Left lobe of liver (tissue), 2 donors: ENCODE data around the gene VPS41. TPM values are rescaled to one million over a fixed set of nuclear protein-coding genes. Genes with fewer than 3 reads are reported as not detected.

Source experiments
- ATAC-seq: fragments of 200-7000 bp; cut with Tn5 transposase; one replicate; pipeline ENCODE4 v1.9.1; 2020; ENCODE audit warnings: mild to moderate bottlenecking, moderate library complexity
- DNase-seq: peaks from one replicate; pipeline ENCODE4 v3.0.0-alpha.2; 2020; ENCODE audit warnings: low spot score
- total RNA-seq: library from RNA; stranded (reverse); gene quantifications from one replicate; pipeline ENCODE4 v1.2.1, GENCODE V29; 2021
- donor health status: DM: no; HTN: no; CAD: no; lungs with moderate emphysema.
- donor health status: DM: no; HTN: yes; CAD: no.

VPS41 gene
- total RNA-seq, 1 donor from 2014 or later: 33.9 TPM

DNA sequence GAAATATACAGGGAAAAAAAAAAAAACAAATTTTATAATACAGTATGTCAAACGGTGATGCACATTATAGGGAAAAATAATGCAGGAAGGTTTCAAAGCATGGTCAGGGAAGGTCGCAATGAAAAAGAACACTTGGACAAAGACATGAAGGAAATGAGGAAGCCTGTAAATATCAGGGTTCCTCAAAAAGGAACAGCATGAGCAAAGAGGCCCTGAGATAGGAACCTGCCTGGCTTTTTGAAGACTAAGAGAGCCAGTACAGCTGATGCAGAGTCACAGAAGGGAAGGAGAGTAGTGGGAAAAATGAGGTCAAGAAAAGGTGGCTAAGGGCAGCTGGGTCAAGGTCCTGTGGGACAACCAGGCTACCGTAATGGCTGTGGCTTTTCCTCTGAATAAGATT, 1.9 kb downstream of the VPS41 start:
- DNase-seq (no peak), ATAC-seq (no peak)

DNA sequence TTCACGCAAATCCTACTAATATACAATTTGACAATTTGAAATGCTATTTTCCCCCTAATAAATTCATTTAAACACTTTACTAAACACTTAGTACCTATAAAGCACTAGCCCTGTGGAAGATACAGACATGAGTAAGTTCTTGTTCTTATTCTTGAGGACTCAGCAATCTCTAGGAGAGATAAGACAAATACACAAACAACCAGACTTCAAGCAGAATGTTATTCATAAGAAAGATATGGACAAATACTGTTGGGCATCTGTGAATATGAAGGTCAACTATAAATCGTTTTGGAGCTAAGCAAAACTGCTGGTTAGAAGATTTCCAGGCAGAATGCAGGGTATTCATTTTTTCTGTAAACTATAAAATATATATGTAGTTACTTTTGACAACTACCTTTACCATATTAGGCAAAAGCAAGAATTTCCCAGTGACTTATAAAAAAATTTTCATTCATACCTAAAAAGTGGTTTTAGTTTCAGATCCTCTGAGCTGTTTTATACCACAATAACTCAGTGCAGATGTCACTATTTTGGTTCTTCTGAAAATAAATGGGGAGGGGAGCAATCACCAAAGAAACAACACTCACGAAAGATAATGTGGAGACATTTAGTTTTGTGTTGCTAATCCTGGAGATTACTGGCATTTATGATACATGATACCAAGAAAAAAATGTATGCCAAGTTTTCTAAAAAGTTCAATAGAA, 3.8 kb downstream of the VPS41 start:
- no peak for DNase-seq
- no peak for ATAC-seq

DNA sequence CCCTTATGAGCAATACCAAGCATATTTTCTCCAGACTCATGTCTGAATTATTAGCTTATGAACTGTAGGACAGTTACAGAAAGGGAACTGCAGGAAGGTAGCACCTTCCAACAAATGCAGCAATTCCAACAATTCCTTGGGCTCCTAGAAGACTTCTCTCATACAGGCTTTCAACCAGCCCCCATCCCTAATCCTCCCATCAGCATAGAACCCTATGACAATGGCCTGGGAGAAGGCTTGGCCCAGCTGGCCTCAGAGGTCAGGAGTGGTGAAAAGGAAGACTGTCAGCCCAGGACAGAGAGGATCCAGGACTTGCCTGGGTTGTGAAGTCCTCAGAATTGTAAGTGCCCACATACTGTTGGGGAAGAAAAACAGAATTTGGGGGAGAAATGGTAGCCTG, 5.9 kb downstream of the VPS41 start:
- DNase-seq: no peak
- ATAC-seq: no peak

DNA sequence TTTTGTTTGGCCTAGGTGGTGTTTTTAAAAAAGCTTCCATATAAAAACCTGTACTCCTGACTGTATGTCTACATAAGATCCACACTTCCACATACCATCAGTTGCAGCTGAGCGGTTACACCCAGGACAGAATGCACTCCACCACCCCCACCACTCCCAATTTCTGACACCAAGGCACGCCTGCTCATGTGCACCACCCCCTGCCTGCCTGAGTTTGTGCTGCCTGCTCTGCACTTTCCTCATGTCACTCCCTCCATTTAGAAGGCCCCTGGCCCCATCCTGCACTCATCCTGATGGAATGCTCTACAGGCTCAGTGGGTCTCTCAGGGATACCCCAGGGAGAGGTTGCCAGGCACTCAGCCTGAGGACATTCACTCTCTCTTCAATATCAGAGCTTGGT, 6.5 kb downstream of the VPS41 start:
- DNase-seq (no peak), ATAC-seq (no peak)

DNA sequence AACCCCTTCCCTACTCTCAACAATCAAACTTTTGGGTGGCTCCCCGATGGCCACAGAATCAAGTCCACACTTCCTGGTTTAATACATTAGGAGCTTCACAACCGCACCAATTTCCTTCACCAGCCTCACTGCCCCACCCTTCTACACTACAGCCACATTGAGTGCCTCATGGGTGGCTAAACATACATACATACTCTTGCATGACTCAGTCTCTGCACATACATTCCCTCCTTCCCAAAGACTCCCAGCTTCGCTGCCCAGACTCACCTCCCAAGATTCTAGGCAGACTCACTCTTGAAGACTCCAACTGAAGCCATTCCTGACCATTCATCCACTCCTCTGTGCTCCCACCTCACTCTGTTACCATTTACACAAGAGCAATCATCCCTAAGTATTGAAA, 15.9 kb downstream of the VPS41 start:
- DNase-seq (no peak), ATAC-seq (no peak)

DNA sequence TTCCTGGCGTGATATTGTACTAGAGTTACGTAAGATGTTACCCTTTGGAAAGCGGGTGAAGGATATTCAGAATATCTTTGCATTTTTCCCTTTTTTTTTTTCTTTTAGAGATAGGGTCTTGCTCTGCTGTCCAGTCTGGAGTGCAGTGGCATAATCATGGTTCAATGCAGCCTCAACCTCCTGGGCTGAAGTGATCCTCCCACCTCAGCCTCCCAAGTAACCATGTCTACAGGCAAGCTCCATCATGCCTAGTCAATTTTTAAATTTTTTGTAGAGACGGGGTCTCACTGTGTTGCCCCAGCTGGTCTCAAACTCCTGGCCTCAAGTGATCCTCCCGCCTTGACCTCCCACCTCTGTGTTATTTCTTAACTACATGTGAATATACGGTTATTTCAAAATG, 18.4 kb downstream of the VPS41 start:
- DNase-seq (no peak), ATAC-seq (no peak)

DNA sequence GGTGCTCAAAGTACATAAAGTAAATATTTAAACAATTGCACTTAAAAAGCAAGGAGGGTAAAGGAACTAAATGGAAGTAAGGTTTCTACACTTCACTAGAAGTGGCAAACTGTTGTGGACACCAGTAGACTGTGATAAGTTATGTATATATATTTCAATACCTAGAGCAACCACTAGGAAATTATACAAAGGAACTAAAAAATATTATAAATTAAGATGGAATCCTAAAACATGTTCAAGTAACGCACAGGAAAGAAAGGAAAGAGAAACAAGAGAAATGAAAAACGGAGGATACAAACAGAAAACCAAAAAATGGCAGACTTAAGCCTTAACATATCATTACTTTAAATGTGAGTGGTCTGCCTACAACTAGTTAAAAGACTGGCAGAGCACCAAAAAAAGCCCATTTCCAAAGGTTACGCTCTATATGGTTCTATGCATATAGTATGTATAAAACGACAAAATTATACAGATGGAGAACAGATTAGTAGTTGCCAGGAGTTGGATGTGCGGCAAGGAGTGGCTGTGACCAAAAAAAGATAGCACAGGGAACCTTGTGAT, 19.0 kb downstream of the VPS41 start:
- ATAC-seq (peak; percentile 13), DNase-seq (no peak)

DNA sequence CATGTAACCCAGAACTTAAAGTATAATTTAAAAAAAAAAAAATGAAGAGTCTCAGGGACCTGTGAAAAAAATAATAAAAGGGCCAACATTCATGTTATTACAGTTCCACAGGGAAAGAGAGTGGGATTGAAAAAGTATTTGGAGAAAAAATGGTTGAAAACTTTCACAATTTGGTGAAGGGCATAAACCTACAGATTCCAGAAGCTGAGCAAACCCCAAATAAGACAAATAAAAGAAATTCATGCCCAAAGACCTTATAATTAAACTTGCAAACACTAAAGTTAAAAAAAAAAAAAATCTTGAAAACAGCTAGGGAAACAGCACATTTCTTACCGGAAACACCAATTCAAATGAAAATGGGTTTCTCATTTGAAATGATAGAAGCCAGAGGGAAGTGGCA, 19.9 kb downstream of the VPS41 start:
- no peak for DNase-seq
- no peak for ATAC-seq

DNA sequence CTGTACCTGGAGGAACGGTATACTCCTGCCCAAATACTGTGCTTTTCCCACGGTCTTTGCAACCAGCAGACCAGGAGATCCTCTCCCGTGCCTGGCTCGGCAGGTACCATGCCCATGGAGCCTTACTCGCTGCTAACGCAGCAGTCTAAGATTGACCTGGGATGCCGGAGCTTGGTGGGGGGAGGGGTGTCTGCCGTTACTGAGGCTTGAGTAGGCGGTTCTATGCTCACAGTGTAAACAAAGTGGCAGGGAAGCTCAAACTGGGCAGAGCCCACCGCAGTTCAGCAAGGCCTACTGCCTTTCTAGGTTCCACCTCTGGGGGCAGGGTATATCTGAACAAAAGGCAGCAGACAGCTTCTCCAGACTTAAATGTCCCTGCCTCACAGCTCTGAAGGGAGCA, 22.7 kb downstream of the VPS41 start:
- no peak for ATAC-seq

DNA sequence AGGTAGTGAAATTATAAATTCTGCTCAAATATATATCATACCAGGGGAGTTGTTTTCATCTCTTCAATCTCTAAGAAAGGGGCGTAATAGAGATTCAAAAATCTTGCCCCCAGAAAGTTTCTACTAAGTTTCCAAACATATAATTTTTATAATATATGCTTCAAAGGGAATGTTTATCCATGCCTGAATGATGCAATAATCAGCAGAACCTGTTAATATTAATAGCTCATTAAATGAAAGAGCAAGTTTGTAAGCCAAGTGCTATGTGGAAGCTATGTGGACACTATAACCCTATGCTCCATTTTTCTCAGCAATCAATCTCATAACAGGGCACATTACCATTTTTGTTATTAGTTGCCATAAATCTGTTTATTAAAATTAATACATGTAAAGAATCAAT, 25.3 kb downstream of the VPS41 start:
- ATAC-seq: no peak
- no peak for DNase-seq

More for the DNA sequence above, 22.7 kb downstream of the VPS41 start:
- no peak for DNase-seq

DNA sequence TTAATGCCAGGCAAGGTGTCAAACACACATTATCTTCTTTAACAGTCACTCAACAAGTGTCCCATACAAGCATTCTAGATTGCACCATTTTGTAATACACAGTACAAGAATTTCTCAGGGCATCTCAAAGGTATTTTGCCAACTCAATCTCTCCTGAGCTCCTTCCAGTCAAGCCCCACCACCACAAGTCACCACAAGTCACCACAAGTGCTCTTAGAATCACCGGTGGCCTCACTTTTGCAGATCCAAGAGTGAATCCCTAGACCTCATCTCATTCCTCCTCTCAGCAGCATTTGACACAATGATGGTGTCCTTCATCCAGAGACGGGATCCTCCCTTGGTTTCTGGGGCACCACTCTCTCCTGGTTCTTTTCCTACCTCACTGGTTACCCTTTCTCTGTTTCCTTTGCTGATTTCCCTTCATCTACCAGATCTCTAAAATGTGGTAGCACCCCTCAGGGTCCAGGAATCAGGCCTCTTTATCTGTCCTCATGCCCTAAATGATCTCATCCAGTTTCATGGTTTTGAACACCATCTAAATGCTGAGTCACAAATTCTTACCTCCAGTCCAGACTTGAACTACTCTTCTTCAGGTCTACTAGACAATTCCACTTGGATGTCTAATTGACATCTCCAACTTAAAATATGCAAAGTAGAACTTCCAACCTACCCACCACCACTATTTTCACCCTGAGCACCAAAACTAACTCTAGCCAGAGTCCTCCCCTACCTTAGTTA, 26.9 kb downstream of the VPS41 start:
- DNase-seq: no peak
- ATAC-seq: no peak

DNA sequence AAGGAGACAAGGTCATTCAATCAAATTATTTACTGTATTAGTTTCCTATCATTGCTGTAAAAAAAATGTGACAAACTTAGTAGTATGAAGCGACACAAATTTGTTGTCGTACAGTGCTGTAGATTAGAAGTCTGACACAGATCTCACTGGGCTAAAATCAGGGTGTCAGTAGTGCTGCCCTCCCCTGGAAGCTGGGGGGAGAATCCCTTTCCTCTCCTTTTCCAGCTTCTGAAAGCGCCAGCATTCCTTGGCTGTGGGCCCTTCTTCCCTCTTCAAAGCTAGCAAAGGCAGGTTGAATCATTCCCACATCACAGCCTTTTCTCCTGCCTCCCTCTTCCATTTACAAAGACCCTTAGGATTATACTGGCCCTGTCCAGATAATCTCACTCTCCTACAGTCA, 28.0 kb downstream of the VPS41 start:
- ATAC-seq (no peak), DNase-seq (no peak)

DNA sequence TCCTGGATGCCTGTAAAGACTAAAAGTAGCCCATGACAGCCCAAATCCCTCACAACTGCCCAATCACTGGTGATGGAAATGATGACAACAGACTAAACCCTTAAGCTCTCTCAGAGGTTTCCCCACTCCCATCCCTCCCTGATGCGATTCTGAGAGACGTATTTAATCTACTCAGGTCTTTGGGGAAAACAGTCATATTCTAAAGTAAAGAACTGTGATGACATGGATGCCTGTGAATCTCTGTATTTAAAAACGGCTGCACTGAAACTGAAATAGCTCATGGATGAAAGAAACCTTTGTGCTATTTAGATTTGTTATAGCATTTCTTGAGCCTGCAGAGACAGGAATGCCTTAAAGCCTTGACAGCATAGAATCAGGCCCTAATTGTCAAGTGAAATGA, 28.5 kb downstream of the VPS41 start:
- ATAC-seq: no peak
- DNase-seq: no peak

DNA sequence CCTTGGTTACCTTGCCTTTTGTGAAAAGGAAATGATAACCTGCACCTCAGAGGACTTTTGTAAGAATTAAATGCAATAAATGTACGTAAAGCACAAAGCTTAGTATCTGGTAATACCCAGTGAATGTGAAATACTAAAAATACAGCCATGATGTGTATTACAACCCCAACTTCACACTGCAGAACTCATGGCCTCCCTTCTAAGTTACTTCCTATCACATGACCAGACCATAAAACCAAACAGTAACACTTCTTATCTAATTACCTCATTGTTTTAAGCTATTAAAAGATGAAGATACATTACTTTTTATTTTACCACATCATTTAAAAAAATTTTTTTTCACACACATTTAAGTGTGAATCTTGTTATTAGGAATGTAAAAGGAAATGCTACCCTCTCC, 29.0 kb downstream of the VPS41 start:
- DNase-seq (no peak), ATAC-seq (no peak)

DNA sequence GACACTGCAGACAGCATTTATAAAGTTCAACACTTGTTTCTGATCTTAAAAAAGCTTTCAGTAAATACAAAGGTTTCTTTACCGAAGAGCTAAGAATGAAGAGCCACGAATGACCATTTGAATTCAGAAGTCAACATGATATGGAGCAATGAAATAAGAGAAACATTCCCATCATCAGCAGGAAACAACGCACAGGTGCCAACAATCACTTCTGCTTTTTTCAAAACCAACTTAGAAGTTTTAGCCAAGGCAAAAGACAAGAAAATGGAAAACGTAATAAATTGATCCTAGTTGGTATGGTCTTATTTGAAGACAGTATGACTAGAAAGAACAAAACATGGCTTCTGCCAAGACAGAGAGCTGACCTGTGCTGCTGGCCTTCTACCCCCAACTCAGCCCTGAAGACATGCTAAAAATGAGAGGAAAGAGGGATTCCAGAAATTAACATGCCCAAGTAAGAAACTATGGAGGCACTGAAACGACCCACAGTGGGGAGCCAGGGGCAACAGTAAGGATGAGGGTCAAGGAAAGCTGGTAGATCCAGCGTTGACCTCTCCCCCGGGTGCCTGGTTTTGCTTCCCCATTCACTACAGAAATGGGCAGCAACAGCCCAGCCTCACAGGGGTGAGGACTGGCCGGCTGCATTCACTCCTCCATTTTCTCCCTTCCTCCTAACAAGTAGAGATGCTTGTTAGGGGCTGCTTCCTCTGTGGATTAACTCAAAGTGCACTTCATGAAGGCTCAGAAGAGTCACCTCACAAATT, 30.1 kb downstream of the VPS41 start:
- no peak for DNase-seq
- no peak for ATAC-seq

DNA sequence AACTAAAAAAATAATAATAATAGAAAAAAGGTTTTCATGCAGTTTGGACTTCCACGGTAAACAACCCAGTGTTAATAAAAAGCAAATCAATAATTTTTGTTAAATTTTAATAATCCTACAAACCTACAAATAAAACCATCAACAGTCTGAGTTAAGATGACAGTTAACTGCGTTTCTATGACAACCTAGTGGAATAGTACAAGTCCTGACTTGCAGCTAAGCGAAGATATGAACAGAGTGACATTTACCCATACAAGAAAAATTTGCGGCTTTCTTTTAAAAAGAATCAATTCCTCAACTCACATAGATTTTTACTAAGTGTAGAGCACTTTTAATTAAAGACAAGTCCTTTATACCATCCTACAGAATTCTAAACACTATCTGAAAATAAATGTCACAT, 35.6 kb downstream of the VPS41 start:
- ATAC-seq (peak; percentile 55), DNase-seq (no peak)

DNA sequence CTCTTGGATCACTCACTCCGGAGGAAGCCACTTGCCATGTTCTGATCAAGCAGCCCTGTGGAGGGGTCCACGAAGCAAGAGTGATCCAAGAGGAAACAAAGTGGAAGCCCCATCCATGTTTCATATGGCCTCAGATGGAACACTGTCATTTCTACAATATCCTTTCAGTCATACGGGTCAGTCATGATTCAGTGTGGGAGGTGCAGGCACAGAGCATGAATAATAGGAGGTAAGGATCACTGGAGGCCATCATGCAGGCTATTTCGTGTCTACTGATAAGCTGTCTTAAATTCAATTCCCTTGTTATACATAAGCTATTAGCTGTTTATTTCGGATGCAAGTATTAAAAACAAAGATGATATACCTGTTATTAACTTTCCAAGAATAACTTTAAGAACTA, 36.8 kb downstream of the VPS41 start:
- no peak for ATAC-seq
- DNase-seq: no peak

DNA sequence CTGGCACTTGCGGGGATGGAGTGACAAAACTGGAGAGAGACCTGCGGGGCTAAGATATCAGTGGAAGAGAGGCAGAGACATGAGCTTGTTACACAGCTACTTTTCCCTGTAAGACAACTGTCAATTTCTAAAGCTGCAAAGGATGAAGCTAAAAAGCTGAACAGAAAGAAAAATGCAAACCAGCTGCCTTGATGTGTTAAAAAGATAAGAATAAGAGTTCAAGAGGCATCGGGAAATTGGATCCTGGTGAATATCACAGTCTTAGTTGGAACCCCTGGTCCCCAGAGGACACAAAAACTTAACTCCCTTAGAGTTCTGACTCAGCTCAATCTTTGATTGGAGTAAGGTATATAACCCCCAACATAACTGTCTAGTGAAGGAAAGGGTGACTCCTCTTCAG, 38.8 kb downstream of the VPS41 start:
- DNase-seq: no peak
- no peak for ATAC-seq

DNA sequence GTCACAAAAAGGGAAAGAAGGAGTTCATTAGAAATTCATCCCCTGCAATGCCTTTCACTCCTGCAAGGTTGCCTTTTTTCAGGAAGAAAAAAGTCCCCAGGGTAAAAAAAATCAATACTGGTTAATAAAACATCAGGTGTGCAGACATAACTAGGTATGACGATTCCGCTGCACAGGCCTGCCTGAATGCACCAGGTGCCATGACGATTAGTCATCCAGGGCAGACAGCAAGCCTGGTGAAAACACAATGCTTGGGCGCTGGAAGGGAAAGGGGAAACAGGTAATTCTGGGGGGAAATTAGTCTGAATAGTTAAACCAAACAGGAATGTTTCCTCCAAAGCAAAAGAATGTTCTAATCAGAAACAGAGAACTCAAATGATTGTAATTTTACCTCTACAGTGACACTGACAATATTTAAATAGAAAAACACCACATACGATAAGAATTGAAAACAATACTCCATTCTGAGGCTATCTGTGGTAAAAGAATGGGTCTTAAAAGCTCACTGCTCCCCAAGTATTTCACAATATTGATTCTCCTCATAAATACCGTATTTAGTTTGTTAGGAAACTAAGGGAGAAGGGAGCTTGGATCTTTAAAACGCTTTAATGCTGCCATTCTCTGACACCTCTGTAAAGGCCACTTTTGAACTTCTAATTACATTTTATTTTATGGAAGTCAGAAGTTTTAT, 45.2 kb downstream of the VPS41 start:
- peak; percentile 75 for DNase-seq
- peak; percentile 96 for ATAC-seq

DNA sequence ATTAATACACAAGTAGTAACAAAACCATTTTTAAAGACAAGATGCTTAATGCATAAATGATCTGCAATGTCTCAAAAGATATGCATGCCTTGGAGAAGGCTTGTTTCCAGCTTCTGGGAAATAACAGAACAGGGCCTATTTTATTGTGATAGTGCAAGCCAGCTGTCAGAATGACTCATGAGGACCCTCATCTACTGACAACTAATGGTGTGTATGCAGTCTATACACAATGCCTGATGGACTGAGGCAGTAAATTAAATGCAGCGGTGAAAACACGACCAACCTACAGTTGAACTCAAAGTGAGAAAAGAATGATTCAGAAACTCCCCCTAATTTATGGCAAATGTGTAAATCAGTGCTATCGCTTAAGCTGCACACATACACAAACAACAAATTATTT, 46.3 kb downstream of the VPS41 start:
- ATAC-seq (no peak), DNase-seq (no peak)

DNA sequence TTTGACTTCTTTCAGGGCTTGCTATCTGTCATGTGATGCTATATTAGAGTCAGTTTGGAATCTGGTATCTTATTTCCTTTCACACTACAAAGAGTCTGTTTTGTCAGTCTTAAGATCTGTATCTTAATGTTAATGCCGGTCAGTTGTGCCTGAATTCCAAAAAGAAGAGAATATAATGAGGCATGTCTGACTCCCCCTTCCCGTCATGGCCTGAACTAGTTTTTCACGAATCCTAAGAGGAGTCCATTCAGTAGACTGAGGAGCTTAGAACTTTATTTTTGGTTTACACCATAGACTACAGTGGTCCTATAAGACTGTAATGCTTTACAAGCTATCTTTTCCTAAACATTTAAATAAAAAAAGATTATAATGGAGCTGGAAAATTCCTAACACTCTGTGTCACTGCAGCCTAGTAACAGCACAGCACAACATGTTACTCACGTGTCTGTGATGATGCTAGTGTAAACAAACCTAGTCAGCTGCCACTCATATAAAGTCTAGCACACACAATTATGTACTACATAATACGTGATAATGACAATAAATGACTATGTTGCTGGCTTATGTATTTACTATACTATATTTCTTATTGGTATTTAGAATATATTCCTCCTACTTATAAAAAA, 50.6 kb downstream of the VPS41 start:
- DNase-seq: no peak
- no peak for ATAC-seq
